PFSK-1 (cell line): ENCODE data around the gene RPH3AL.

Experiments
- FOXP2 ChIP-seq: optimal IDR thresholded peaks from 2 replicates; pipeline ENCODE3; 2011; ENCODE audit warnings: borderline replicate concordance, control low read depth, inconsistent platforms; ENCODE audit not compliant: insufficient read depth; ENCODE audit errors: extremely low read length, extremely low read depth
- POLR2AphosphoS5 ChIP-seq: IDR thresholded peaks from 2 replicates; pipeline ENCODE4 v1.6.1; 2012; ENCODE audit warnings: low read depth, mild to moderate bottlenecking, control low read depth, low read length, moderate library complexity
- REST ChIP-seq, 2 experiments: IDR thresholded peaks; 2 replicates each; pipeline versions ENCODE4 v1.6.1 to v1.8.0; 2011 to 2012; ENCODE audit warnings: low read depth in 2 of 2, low read length in 2 of 2, control low read depth in 1 of 2, inconsistent platforms in 1 of 2, mild to moderate bottlenecking in 1 of 2, moderate library complexity in 1 of 2; ENCODE audit not compliant: insufficient read depth in 1 of 2
- SIN3A ChIP-seq: IDR thresholded peaks from 2 replicates; pipeline ENCODE4 v1.6.1; 2012; ENCODE audit warnings: mild to moderate bottlenecking, low read length, moderate library complexity, borderline replicate concordance; ENCODE audit not compliant: insufficient read depth
- TAF1 ChIP-seq: IDR thresholded peaks from 2 replicates; pipeline ENCODE4 v1.6.1; 2012; ENCODE audit warnings: low read length, control low read depth, borderline replicate concordance; ENCODE audit not compliant: insufficient read depth

The RPH3AL gene

DNA sequence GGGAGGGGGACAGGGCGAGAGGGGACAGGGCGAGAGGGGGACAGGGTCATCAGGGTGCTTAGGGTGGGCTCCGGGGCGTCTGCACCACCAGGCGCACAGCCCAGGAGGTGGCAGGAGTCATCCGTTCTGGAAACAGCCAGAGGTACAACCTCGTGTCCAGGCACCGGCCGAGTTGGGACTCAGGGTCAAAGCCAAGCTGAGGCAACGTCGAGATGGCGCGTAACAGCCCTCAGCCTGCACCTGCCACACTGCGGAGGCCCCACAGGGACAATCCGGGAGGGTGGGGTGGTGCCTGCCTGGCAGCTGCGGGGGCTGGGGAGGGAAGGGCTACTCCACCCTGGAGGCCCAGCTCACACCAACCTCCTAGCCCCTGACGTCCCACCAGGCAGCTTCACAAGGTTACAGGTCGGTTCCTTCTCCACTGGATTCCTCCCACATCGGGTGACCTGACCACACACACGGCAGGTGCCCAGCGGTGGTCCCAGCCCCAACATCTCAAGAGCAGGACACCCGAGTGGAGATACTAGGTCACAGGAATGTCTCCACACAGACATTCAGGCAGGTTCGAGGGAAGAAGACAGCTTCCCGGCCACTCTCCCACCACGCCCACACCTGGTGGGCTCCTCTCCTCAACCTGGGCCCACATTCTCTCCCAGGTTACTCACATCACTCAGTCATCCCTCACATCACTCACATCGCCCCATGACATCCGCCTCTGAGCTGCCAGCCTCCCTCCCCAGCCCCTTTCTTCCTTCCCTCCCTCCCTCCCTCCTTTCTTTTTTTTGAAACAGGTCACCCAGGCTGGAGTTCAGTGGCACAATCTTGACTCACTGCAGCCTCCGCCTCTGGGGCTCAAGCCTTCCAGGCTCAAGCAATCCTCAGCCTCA lies 47.3 kb downstream of the RPH3AL start:
- TF ChIP-seq REST (IDR thresholded peaks at IDR 0.05; ENCODE audit: insufficient read depth in 1 of 2, low read depth in 2 of 2, low read length in 2 of 2) (no peak), SIN3A (no peak), POLR2AphosphoS5 (no peak), FOXP2 (no peak)

- TF ChIP-seq FOXP2 (no peak), POLR2AphosphoS5 (no peak), SIN3A (no peak), TAF1 (no peak), REST (IDR thresholded peaks at IDR 0.05; ENCODE audit: insufficient read depth in 1 of 2, low read depth in 2 of 2, low read length in 2 of 2) (no peak)
Measured at GRCh38 chr17:304461-304860, 48.1 kb downstream of the RPH3AL start.

DNA sequence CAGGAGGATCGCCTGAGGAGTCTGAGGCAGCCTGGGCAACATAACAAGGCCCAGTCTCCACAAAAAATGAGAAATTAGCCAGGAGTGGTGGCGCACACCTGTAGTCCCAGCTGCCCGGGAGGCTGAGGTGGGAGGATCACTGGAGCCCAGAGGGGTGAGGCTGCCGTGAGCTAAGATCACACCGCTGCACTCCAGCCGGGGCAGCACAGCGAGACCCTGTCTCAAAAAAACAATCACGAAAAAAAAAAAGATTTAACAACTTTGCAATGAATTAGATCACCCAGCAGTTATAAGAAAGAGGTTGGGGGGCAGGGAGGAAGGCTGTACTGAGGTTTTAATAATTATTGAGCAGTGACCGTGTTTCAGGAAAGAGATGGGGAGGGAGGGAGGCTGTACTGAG lies 49.4 kb downstream of the RPH3AL start:
- TF ChIP-seq FOXP2: no peak
- no peak for TF ChIP-seq TAF1
- no peak for TF ChIP-seq POLR2AphosphoS5
- TF ChIP-seq REST (IDR thresholded peaks at IDR 0.05; ENCODE audit: insufficient read depth in 1 of 2, low read depth in 2 of 2, low read length in 2 of 2): no peak
- TF ChIP-seq SIN3A: no peak

DNA sequence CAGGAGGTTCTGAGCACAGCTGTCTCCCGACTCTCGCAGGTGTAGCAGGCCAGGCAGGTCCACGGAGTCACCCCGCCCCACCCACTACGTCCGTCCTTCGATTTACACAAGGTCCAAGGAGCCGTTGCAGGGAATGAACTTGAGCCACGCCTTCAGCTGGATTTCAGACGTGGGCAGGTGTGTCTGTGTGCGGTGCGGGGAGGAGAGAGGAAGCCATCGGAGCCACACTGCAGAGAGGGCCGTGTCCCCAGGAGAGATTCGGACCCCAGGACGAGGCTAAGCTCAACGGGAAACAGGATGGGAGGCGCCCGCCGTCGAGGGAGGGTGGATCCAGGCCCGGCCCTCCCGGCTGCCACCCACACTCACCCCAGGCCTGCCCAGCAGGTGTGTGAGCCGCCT lies 50.3 kb downstream of the RPH3AL start:
- TF ChIP-seq REST (IDR thresholded peaks at IDR 0.05; ENCODE audit: insufficient read depth in 1 of 2, low read depth in 2 of 2, low read length in 2 of 2) (no peak), FOXP2 (no peak), POLR2AphosphoS5 (no peak), TAF1 (no peak), SIN3A (no peak)

DNA sequence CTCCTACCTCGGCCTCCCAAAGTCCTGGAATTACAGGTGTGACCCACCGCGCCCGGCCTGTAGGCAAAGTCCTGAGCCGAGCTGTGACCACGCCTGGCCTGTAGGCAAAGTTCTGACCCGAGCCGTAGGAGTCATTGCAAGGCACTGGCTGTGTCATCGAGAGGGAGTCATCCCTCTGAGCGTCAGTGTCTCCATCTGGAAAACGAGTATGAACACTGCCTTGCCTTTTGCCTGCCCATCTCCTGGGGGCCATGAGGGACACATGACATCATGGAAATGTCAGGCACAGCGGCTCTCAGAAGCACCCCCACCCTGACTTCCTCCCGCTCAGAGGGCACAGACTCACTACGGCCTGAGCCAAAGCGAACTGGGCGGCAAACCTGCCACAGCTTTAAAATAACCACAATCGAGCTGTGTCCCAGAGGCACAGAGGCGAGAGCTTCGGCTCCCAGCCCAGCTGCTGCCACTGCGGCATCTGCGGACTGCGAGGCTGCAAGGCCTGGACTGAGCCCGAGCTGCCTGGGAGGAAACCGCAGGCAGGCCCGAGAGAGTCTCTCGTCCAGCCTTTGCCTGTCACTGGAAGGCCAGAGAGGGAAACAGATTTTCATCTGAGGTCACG lies 50.8 kb downstream of the RPH3AL start:
- no peak for TF ChIP-seq POLR2AphosphoS5
- no peak for TF ChIP-seq REST (IDR thresholded peaks at IDR 0.05; ENCODE audit: insufficient read depth in 1 of 2, low read depth in 2 of 2, low read length in 2 of 2)
- no peak for TF ChIP-seq FOXP2
- no peak for TF ChIP-seq TAF1
- TF ChIP-seq SIN3A: no peak
